ENCODE results near the gene ANGEL1.

DNA sequence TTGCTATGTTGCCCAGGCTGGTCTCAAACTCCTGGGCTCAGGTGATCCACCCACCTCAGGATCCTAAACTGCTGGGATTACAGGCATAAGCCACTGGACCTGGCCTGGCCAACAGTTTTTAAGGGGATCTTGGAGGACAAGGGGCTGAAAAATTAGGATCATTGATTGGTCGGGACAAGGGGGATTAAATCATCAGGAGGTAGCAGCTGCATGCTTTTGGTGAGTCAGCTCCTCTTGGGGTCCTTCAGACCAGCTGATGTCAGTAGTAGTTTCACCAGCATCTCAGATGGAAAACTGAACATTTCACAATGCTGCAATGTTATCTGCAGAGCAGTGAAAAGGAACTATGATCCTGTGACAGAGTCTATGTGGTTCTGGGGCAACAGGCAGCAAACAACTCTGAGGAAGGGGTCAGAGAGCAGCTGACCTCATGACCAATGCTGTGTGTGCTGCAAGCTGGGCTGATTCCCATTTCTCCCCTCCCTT, 19.9 kb upstream of the ANGEL1 start:
- TF ChIP-seq, protein P1, sequence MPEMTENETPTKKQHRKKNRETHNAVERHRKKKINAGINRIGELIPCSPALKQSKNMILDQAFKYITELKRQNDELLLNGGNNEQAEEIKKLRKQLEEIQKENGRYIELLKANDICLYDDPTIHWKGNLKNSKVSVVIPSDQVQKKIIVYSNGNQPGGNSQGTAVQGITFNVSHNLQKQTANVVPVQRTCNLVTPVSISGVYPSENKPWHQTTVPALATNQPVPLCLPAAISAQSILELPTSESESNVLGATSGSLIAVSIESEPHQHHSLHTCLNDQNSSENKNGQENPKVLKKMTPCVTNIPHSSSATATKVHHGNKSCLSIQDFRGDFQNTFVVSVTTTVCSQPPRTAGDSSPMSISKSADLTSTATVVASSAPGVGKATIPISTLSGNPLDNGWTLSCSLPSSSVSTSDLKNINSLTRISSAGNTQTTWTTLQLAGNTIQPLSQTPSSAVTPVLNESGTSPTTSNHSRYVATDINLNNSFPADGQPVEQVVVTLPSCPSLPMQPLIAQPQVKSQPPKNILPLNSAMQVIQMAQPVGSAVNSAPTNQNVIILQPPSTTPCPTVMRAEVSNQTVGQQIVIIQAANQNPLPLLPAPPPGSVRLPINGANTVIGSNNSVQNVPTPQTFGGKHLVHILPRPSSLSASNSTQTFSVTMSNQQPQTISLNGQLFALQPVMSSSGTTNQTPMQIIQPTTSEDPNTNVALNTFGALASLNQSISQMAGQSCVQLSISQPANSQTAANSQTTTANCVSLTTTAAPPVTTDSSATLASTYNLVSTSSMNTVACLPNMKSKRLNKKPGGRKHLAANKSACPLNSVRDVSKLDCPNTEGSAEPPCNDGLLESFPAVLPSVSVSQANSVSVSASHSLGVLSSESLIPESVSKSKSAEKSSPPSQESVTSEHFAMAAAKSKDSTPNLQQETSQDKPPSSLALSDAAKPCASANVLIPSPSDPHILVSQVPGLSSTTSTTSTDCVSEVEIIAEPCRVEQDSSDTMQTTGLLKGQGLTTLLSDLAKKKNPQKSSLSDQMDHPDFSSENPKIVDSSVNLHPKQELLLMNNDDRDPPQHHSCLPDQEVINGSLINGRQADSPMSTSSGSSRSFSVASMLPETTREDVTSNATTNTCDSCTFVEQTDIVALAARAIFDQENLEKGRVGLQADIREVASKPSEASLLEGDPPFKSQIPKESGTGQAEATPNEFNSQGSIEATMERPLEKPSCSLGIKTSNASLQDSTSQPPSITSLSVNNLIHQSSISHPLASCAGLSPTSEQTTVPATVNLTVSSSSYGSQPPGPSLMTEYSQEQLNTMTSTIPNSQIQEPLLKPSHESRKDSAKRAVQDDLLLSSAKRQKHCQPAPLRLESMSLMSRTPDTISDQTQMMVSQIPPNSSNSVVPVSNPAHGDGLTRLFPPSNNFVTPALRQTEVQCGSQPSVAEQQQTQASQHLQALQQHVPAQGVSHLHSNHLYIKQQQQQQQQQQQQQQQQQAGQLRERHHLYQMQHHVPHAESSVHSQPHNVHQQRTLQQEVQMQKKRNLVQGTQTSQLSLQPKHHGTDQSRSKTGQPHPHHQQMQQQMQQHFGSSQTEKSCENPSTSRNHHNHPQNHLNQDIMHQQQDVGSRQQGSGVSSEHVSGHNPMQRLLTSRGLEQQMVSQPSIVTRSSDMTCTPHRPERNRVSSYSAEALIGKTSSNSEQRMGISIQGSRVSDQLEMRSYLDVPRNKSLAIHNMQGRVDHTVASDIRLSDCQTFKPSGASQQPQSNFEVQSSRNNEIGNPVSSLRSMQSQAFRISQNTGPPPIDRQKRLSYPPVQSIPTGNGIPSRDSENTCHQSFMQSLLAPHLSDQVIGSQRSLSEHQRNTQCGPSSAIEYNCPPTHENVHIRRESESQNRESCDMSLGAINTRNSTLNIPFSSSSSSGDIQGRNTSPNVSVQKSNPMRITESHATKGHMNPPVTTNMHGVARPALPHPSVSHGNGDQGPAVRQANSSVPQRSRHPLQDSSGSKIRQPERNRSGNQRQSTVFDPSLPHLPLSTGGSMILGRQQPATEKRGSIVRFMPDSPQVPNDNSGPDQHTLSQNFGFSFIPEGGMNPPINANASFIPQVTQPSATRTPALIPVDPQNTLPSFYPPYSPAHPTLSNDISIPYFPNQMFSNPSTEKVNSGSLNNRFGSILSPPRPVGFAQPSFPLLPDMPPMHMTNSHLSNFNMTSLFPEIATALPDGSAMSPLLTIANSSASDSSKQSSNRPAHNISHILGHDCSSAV (CRISPR knock-in tag; IDR thresholded peaks at IDR 0.05; ENCODE audit: borderline replicate concordance): no peak
- TF ChIP-seq XRCC5 (optimal IDR thresholded peaks at IDR 0.05; ENCODE audit: low read length) (no peak), CHD2 (IDR thresholded peaks at IDR 0.05; ENCODE audit: low read depth, low read length) (no peak)
- TF ChIP-seq, protein P2, sequence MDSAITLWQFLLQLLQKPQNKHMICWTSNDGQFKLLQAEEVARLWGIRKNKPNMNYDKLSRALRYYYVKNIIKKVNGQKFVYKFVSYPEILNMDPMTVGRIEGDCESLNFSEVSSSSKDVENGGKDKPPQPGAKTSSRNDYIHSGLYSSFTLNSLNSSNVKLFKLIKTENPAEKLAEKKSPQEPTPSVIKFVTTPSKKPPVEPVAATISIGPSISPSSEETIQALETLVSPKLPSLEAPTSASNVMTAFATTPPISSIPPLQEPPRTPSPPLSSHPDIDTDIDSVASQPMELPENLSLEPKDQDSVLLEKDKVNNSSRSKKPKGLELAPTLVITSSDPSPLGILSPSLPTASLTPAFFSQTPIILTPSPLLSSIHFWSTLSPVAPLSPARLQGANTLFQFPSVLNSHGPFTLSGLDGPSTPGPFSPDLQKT (CRISPR knock-in tag; IDR thresholded peaks at IDR 0.05; ENCODE audit: borderline replicate concordance): no peak
- TF ChIP-seq, protein P3, sequence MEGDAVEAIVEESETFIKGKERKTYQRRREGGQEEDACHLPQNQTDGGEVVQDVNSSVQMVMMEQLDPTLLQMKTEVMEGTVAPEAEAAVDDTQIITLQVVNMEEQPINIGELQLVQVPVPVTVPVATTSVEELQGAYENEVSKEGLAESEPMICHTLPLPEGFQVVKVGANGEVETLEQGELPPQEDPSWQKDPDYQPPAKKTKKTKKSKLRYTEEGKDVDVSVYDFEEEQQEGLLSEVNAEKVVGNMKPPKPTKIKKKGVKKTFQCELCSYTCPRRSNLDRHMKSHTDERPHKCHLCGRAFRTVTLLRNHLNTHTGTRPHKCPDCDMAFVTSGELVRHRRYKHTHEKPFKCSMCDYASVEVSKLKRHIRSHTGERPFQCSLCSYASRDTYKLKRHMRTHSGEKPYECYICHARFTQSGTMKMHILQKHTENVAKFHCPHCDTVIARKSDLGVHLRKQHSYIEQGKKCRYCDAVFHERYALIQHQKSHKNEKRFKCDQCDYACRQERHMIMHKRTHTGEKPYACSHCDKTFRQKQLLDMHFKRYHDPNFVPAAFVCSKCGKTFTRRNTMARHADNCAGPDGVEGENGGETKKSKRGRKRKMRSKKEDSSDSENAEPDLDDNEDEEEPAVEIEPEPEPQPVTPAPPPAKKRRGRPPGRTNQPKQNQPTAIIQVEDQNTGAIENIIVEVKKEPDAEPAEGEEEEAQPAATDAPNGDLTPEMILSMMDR (CRISPR knock-in tag; IDR thresholded peaks at IDR 0.05): no peak

Data from HepG2 (cell line).